ENCODE data around the gene GALNS.

Gene GALNS

DNA sequence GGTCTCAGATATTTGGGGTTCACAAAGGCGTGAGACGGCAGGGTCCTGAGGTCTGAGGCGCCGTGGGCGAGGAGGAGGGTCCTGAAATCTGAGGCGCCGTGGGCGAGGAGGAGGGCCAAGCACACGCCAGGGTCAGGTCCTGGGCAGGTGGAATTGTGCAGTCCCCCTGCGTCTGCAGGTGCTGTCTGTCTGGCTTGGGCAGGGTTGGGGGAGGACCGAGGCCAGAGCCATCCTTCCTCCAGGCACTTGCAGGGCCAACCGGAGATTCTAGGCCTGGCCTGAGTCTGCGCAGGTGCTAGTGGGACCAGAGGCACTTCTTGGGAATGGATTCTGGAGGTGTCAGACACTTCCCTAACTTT is 42.6 kb downstream of the GALNS start:
- DNase-seq = no peak

DNA sequence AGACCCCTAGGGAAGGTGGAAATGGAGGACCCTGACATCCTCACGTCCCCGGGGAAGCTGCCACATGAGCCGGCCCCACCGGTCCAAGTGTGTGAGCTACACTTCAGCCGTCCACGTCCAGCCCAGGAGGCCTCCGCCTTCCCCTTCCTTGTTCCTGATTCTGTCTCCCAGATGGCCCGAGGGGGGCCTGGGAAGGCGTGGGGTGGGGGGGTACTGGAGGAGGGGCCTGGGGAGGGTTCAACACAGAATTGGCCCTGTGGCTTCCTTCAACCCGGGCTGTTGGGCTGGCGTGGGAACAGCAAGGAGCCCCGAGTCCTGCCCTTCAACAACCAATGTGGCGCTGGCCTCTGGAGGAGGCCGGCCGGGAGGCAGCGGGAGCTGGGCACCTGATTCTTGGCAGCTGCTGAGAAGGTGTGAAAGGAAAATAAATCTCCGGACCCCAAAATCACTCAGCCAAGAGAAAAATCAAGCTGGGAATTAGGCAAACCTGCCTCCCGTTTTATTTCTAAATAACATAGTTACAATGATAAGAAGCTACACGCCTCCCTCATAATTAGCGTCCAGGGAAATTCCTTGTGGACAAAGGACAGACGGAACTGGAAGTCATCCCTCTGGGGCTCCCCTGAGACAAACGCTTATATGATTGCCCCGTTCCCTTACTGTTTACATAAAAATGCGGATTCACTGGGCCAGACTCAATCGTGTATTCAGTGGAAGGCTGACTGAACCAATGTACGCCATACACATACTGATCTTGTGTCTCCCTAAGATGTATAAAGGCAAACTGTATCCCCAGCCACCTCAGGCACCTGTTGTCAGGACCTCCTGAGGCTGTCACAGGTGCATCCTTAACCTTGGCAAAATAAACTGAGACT is 43.2 kb downstream of the GALNS start:
- no peak for DNase-seq

DNA sequence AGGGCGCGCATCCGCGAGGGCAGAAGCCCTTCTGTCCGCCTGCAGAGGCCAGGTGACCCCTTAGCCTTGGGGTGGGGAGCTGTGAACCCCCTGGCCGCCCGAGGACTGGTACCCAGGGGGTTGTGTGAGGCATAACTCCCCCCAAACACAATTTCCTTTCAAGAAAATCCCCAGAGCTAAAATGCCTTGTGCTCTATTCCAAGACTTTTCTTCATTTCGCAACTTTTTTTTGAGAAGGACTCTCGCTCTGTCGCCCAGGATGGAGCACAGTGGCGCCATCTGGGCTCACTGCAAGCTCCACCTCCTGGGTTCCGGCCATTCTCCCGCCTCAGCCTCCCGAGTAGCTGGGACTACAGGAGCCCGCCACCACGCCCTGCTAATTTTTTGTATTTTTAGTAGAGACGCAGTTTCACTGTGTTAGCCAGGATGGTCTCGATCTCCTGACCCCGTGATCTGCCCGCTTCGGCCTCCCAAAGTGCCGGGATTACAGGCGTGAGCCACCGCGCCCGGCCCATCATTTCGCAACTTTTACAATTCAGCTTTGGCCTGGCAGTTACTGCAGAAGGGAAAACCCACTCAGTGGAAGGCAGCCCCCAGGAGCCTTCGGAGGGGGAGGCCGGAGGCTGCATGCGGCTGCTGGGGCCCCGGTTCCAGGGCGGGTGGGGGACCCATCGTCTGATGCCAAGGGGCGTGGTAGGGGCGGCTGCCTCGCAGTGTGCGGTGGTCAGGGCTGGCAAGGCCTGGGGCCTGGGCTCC is 44.1 kb downstream of the GALNS start:
- no peak for DNase-seq

GRCh38 chr16:88811769-88812512 is 44.8 kb downstream of the GALNS start, which contains the start of gene APRT:
Gene APRT (minus strand): TSS chr16:88811928. CDS start chr16:88811899, 29 bp downstream.
- peak; percentile 90 to 96 (median 93) for DNase-seq

DNA sequence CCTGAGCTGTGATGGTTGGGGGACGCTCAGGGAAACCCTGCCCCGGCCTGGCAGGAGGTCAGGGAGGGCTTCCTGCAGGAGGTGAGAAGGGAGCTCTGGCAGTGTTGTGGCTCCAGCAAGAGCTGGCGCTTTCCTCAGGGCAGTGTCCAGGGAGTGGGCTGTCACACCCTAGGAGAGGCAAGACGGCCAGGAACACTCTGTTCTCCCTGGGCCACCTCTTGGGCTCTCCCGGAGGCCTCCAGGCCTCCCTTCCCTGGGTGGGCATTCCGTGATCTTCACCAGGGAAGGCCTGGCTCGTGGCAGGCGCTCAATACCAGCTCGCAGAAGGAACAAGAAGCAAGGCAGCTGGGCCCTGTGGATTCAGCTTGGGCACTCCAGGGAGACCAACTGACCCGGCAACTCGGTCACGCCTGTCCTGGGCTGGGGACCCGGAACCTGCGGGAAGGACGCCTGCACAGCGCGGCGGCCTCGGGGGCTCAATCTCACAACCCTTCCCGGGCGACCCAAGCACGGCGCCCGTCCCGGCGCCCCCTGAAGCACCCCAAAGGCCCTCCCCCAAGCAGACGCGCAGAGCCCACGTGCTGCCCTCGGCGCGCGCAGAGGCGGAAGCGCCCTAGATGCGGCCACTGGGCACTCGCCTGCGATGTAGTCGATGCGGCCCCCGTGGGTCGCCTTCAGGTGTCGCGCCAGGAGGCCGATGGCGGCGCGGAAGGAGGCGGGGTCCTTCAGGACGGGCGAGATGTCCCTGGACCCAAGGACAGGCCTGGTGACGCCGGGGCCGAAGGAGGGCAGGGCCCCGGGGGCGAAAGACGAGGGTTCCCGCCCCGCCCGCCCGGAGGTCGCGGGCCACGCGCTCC is 45.6 kb downstream of the GALNS start:
- peak; percentile 40 to 65 (median 45) for DNase-seq

- DNase-seq = no peak
Measured at GRCh38 chr16:88810166-88810911, 46.4 kb downstream of the GALNS start.

- DNase-seq = no peak
Measured at GRCh38 chr16:88809676-88810165, 47.0 kb downstream of the GALNS start.

GRCh38 chr16:88809068-88809675 is 47.6 kb downstream of the GALNS start:
- DNase-seq = no peak

GRCh38 chr16:88807626-88808453 is 48.9 kb downstream of the GALNS start:
- no peak for DNase-seq

DNA sequence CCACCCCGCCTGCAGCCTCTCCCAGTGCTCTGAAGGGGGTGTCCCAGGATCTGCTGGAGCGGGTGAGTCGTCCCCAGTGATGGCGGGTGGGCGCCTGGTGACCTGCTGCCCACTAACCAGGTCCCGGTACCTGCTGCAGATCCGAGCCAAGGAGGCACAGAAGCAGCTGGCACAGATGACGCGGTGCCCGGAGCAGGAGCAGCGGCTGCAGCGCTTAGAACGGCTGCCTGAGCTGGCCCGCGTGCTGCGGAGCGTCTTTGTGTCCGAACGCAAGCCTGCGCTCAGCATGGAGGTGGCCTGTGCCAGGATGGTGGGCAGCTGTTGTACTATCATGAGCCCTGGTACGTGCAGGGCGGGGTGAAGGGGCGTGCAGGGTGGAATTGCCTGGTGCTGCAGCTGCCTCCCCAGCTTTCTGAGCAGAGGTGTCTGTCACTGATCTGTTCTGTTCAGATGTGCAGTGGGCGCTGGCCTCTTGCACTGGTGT is 49.6 kb downstream of the GALNS start:
- no peak for DNase-seq

GRCh38 chr16:88806491-88807111 is 50.1 kb downstream of the GALNS start:
- DNase-seq = no peak

DNA sequence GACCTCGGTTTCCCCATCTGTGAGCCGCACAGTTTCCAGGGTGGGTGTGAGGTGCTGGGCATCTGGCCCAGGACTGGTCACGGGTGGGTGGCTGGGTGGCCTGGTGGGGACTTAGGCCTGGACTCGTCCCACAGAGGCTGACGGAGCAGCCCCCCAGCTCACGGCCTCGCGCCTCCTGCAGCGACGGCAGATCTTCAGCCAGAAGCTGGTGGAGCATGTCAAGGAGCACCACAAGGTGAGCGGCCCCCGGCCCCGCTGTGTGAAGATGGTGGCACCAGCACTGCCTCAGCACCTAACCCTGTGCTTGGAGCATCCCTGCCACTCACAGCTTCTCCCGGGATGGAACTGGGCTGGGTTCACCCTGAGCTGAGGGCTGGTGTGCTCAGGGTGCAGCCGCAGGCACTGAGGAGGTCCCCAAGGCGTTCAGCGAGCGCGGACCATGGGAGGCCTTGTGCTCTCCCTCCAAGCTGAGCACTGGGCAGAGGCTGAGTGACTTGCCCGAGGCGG is 50.8 kb downstream of the GALNS start:
- no peak for DNase-seq

DNA sequence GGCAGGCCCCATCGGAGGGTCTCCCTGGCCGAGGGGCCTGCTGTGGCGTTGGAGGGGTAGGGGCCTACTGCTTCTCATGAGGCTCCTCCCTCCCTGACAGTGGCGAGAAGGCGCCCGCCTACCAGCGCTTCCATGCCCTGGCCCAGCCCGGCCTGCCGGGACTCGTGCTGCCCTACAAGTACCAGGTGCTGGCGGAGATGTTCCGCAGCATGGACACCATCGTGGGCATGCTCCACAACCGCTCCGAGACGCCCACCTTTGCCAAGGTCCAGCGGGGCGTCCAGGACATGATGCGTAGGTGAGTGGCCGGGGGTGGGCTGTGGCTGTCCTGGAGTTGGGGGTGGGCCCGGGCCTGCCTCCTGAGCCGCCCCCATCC is 51.4 kb downstream of the GALNS start:
- no peak for DNase-seq

GRCh38 chr16:88804552-88805339 is 52.0 kb downstream of the GALNS start:
- no peak for DNase-seq

DNA sequence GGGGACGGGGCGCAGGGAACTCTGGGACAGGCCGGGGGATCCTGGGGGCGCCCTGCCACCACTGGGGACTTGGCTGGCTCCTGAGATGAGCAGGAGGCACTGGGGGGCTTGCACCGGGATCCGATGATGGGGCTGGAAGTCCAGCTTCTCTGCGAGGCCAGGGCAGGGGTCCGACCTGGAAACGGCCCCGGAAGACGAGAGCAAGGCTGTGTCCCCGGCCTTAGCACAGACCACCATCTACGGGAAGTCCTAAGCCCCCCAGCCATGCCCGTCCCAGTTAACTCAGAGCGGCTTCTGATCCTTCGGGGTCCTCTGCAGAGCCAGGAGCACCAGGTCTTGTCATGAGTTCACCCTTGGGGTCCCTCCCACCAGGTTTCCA is 52.6 kb downstream of the GALNS start:
- no peak for DNase-seq

- peak; percentile 72 to 85 (median 78) for DNase-seq
Measured at GRCh38 chr16:88803264-88803987, 53.3 kb downstream of the GALNS start, which contains the start of gene CDT1. Gene CDT1 (plus strand): TSS chr16:88803789. CDS start chr16:88803832, 43 bp downstream.

DNA sequence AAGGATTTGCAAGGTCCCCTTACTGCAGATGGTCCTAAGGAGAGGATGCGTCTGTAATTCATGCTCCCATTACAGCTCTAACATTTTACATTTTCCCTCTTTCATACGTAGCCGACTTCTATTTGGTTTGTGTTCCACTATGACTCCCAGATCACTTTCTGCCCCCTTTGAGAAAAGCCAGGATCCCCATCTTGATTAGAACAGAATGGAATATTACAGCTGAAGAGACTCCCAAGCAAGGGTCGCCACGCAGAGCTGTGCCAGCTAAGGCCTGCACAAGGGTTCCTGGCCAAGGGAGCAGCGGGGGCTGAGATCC is 56.5 kb downstream of the GALNS start:
- DNase-seq = no peak
